Mucosa of rectum (tissue), 2 donors: ENCODE measurements around the gene STARD8.

ENCODE experiments used
- H3K27ac ChIP-seq, 2 donors: one replicate each; pipeline ENCODE4 v1.7.0; 2013; ENCODE audit warnings: inconsistent platforms in 2 of 2, low read depth in 2 of 2, low read length in 2 of 2
- H3K27me3 ChIP-seq, 2 donors: one replicate each; pipeline ENCODE4 v1.7.0; 2013; ENCODE audit warnings: low read length in 2 of 2; ENCODE audit not compliant: control insufficient read depth in 2 of 2, insufficient read depth in 2 of 2
- H3K36me3 ChIP-seq, 2 donors: one replicate each; pipeline ENCODE4 v1.7.0; 2013; ENCODE audit warnings: low read length in 2 of 2; ENCODE audit not compliant: control insufficient read depth in 2 of 2, insufficient read depth in 2 of 2
- H3K4me1 ChIP-seq, 2 donors: one replicate each; pipeline ENCODE4 v1.7.0; 2013; ENCODE audit warnings: low read length in 2 of 2, mild to moderate bottlenecking in 1 of 2; ENCODE audit not compliant: control insufficient read depth in 2 of 2, insufficient read depth in 2 of 2
- H3K4me3 ChIP-seq, 2 donors: one replicate each; pipeline ENCODE4 v1.7.0; 2013; ENCODE audit warnings: low read length in 2 of 2
- H3K9ac ChIP-seq, 2 donors: one replicate each; pipeline ENCODE4 v1.7.0; 2013; ENCODE audit warnings: low read length in 2 of 2, low read depth in 1 of 2, mild to moderate bottlenecking in 1 of 2
- H3K9me3 ChIP-seq, 2 donors: one replicate each; pipeline ENCODE4 v1.7.0; 2013; ENCODE audit warnings: low read length in 2 of 2; ENCODE audit not compliant: control insufficient read depth in 2 of 2
- donor health status: healthy.
- donor health status: Normal muscosa, but diverticular disease.

The STARD8 gene

DNA sequence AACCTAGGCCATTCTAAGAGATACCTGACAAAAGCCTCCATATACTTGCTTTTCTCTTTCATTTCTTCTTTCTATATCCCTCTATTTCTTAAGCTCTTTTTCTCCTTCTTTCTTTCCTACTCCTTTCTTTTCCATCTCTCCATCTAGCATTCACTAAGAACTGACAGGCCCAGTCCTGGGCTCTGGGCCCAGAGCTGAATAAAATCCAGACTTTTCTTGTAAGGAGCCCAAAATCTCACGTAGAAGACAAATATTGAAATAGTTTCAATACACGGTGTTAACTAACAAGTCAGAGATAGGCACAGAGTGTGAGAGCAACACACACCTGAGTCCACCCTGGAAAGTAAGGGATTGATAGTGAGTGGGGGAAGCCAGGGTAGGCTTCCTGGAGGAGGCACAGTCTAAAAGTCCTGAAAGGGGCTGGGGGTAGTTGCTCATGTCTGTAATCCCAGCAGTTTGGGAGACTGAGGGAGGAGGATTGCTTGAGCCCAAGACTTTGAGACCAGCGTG, 108.2 kb downstream of the STARD8 start:
- H3K9ac ChIP-seq = no peak overlapping the region
- no peak overlapping the region for H3K4me3 ChIP-seq
- H3K36me3 ChIP-seq = no peaks in the 10 kb centered on the region
- H3K27me3 ChIP-seq = peaks cover 2 to 6% of the 10 kb centered on the region in 2 donors
- H3K9me3 ChIP-seq = no peaks in the 10 kb centered on the region
- no peaks in the 10 kb centered on the region for H3K4me1 ChIP-seq
- H3K27ac ChIP-seq = no peak overlapping the region

DNA sequence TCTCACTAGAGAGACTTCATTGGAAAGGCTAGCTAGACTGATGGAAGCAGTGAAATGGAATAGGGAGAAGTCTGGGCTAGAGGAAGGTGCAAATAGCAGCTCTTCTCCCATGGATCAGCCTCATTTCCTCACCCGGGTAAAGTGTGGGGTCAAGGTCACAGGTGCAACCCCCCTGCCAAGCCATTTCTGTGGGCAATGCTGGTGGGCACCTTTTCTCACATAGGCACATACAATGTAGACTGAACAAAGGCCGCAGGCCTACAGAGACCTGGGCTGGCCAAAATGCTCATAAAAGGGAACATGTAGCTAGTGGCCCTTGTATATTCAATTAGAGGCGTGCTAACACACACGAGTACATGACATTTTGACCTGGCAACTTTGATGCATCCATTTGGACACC, 109.9 kb downstream of the STARD8 start:
- H3K27me3 ChIP-seq = peaks cover 2 to 6% of the 10 kb centered on the region in 2 donors
- H3K4me3 ChIP-seq = no peak overlapping the region
- H3K36me3 ChIP-seq = no peaks in the 10 kb centered on the region
- no peak overlapping the region for H3K27ac ChIP-seq
- H3K9ac ChIP-seq = no peak overlapping the region
- no peaks in the 10 kb centered on the region for H3K4me1 ChIP-seq
- no peaks in the 10 kb centered on the region for H3K9me3 ChIP-seq

DNA sequence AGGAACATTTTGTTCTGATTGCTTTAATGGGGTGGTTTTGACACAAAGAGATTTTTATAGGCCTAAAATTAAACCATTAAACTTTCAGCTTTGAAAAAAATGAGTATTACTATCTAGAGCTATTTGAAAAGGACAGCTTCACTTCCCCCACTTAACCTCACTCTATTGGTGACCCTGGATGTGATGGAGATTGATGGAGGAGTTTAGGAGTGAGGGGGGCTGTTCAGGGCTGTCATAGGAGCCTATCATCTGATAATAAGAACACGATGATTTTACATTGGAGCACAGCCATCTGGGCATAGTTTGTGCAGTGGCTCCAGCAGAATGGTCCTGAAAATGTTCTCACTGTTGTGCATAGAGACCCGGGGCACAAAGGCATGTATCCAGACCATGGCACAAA, 110.3 kb downstream of the STARD8 start:
- no peaks in the 10 kb centered on the region for H3K9me3 ChIP-seq
- H3K4me1 ChIP-seq = no peaks in the 10 kb centered on the region
- H3K4me3 ChIP-seq = no peak overlapping the region
- H3K36me3 ChIP-seq = no peaks in the 10 kb centered on the region
- H3K27me3 ChIP-seq = peaks cover 2 to 6% of the 10 kb centered on the region in 2 donors
- no peak overlapping the region for H3K27ac ChIP-seq
- H3K9ac ChIP-seq = no peak overlapping the region

DNA sequence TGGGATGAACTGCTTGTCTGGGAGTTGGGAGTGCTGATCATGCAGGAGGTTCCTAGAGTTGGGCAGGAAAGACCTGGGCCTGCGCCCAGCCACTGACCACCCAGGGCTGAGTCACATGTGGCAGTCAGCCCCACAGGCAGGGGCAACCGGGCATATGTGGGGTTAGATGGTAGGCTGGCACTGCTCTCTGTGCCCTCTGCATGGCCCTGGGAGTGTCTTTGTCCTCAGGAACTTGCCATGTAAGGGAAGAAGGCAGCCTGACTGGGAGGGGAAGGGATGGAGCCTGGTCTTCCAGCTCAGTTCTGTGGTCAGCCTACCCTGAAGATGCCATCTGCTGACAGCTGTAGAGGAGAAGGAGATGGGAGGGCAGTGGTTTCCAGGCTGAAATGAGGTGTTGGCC, 111.2 kb downstream of the STARD8 start:
- Histone ChIP-seq H3K9ac (no peak overlapping the region), H3K9me3 (no peaks in the 10 kb centered on the region), H3K4me1 (no peaks in the 10 kb centered on the region), H3K36me3 (no peaks in the 10 kb centered on the region), H3K4me3 (no peak overlapping the region), H3K27ac (no peak overlapping the region), H3K27me3 (peaks cover 2 to 4% of the 10 kb centered on the region in 2 donors)

DNA sequence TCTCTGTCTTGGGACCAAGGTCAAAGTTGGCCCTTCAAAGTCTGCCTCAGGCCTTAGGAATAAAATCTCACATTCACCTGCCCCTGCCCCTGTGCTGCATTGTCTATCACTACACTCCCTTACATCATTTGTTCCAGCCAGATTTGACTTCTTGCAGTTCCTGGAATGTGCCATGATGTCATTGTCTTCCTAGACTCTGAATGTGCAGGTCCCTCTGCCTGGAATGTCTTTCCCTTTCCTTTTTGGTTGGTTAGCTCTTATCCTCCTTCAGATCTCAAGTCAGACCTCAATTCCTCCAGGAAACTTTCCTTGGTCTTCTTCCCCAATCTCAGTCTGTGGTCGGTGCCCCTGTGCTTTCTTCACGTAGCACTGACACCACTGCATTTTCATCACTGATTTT, 113.6 kb downstream of the STARD8 start:
- Histone ChIP-seq H3K36me3 (no peaks in the 10 kb centered on the region), H3K9ac (no peak overlapping the region), H3K4me1 (no peaks in the 10 kb centered on the region), H3K9me3 (no peaks in the 10 kb centered on the region), H3K27me3 (no peaks in the 10 kb centered on the region), H3K27ac (no peak overlapping the region), H3K4me3 (no peak overlapping the region)

DNA sequence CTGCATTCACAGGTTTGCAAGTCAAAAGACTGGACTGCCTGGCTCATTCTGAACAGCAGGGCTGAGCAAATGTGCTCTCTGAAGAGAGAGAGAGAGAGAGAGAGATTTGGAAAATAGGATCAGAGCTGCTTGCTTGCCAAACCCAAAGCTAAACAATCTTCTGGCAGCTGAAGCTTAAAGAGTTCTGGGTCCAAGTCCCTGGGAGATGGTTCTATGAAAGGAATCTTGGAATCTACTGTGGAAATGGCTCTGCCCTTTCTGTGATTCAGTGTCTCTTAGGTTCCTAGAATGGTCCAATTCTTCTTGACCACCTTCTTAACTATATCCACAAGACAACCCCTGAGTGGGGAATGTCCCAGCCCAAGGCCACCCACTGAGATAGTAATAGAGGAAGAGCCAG, 115.3 kb downstream of the STARD8 start:
- Histone ChIP-seq H3K9me3 (no peaks in the 10 kb centered on the region), H3K27me3 (peaks cover 0 to 6% of the 10 kb centered on the region in 2 donors), H3K4me1 (no peaks in the 10 kb centered on the region), H3K27ac (no peak overlapping the region), H3K4me3 (no peak overlapping the region), H3K36me3 (no peaks in the 10 kb centered on the region), H3K9ac (no peak overlapping the region)

DNA sequence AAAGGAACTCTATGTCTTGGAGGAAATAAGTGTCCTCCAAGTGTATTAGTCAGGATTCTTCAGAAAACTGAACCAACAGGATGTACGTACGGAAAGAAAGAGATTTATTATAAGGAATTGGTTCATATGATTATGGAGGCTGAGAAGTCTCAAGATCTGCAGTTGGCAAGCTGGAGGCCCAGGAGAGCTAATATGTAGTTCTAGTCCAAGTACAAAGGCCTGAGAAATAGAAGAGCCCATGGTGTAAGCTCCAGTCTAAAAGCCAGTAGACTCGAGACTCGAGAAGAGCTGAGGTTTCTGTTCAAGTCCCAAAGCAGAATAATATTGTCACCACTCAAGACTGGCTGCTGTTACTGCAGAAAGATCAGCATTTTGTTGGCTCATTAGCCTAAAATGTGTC, 116.0 kb downstream of the STARD8 start:
- no peaks in the 10 kb centered on the region for H3K36me3 ChIP-seq
- H3K9ac ChIP-seq = no peak overlapping the region
- no peak overlapping the region for H3K4me3 ChIP-seq
- no peak overlapping the region for H3K27ac ChIP-seq
- no peaks in the 10 kb centered on the region for H3K9me3 ChIP-seq
- H3K4me1 ChIP-seq = no peaks in the 10 kb centered on the region
- peaks cover 0 to 6% of the 10 kb centered on the region in 2 donors for H3K27me3 ChIP-seq
